IMR-90 (cell line): ENCODE data around the gene MYADM. TPM values are rescaled to one million over a fixed set of nuclear protein-coding genes. Genes with fewer than 3 reads are reported as not detected.

Experiments
- ATAC-seq: fragments of 200-7000 bp; cut with Tn5 transposase; 2 replicates; pipeline ENCODE4 v1.9.1; 2020; ENCODE audit warnings: low read depth, mild to moderate bottlenecking, moderate library complexity
- BruUV-seq: library from RNA; stranded (reverse); fragments of 400-500 nt; replicated peaks from 2 replicates; lab custom pipeline; 2021; lab: Mats Ljungman, UMichigan
- CTCF ChIA-PET: fragments of 300-600 bp; formaldehyde crosslinking; extraction: SDS; loops from one replicate; lab custom pipeline; 2021; ENCODE audit warnings: antibody characterized with exemption; lab: Yijun Ruan, JAX
- POLR2A ChIA-PET: fragments of 300-600 bp; sonication (Branson Sonifier 250); formaldehyde crosslinking; loops from one replicate; lab custom pipeline; 2022; ENCODE audit warnings: antibody characterized with exemption; ENCODE audit not compliant: unreplicated experiment; lab: Charles Lee
- DNase-seq: peaks from one replicate; pipeline ENCODE4 v3.0.0; 2013
- H2AFZ ChIP-seq: replicated peaks from 2 replicates; pipeline ENCODE3; 2013; ENCODE audit warnings: low read length, mild to moderate bottlenecking; ENCODE audit not compliant: poor library complexity
- H2AK5ac ChIP-seq: 2 replicates; pipeline ENCODE4 v1.6.1; 2013; ENCODE audit warnings: low read depth, low read length, inconsistent platforms
- H2AK9ac ChIP-seq: replicated peaks from 2 replicates; pipeline ENCODE3; 2013; ENCODE audit warnings: mild to moderate bottlenecking, low read depth, low read length, moderate library complexity; ENCODE audit not compliant: poor library complexity
- H2BK120ac ChIP-seq: 2 replicates; pipeline ENCODE4 v1.6.1; 2013; ENCODE audit warnings: low read depth, low read length, inconsistent platforms
- H2BK15ac ChIP-seq: 3 replicates; pipeline ENCODE4 v1.6.1; 2013; ENCODE audit warnings: low read depth, low read length, inconsistent platforms
- H2BK20ac ChIP-seq: 2 replicates; pipeline ENCODE4 v1.6.1; 2013; ENCODE audit warnings: low read depth, mild to moderate bottlenecking, inconsistent platforms, low read length, moderate library complexity
- H2BK5ac ChIP-seq: 2 replicates; pipeline ENCODE4 v1.6.1; 2013; ENCODE audit warnings: mild to moderate bottlenecking, low read depth, low read length, inconsistent platforms; ENCODE audit not compliant: poor library complexity, severe bottlenecking
- H3K14ac ChIP-seq: replicated peaks from 2 replicates; pipeline ENCODE4 v1.6.1; 2013; ENCODE audit warnings: low read depth, low read length, inconsistent platforms
- H3K18ac ChIP-seq: 2 replicates; pipeline ENCODE4 v1.6.1; 2013; ENCODE audit warnings: low read depth, low read length, control low read depth
- H3K23ac ChIP-seq: 2 replicates; pipeline ENCODE4 v1.6.1; 2013; ENCODE audit warnings: low read depth, low read length, inconsistent platforms
- H3K27ac ChIP-seq: 2 replicates; pipeline ENCODE4 v1.5.1; 2013; ENCODE audit warnings: mild to moderate bottlenecking, control low read depth, low read length; ENCODE audit not compliant: insufficient read depth
- H3K27me3 ChIP-seq: 2 replicates; pipeline ENCODE4 v1.6.1; 2013; ENCODE audit warnings: low read length; ENCODE audit not compliant: control insufficient read depth, insufficient read depth
- H3K36me3 ChIP-seq: 2 replicates; pipeline ENCODE4 v1.6.1; 2013; ENCODE audit warnings: low read length, mixed read lengths; ENCODE audit not compliant: control insufficient read depth, insufficient read depth
- H3K4ac ChIP-seq: 2 replicates; pipeline ENCODE4 v1.6.1; 2013; ENCODE audit warnings: low read depth, low read length, inconsistent platforms
- H3K4me1 ChIP-seq: 2 replicates; pipeline ENCODE4 v1.6.1; 2013; ENCODE audit warnings: low read length, mixed read lengths; ENCODE audit not compliant: control insufficient read depth, insufficient read depth
- H3K4me2 ChIP-seq: 2 replicates; pipeline ENCODE4 v1.6.1; 2013; ENCODE audit warnings: low read depth, mild to moderate bottlenecking, control low read depth, low read length, moderate library complexity
- H3K4me3 ChIP-seq: 2 replicates; pipeline ENCODE4 v1.5.1; 2013; ENCODE audit warnings: low read depth, mild to moderate bottlenecking, control low read depth, low read length, moderate library complexity; ENCODE audit not compliant: insufficient read depth
- H3K56ac ChIP-seq: 2 replicates; pipeline ENCODE4 v1.6.1; 2013; ENCODE audit warnings: low read length, inconsistent platforms; ENCODE audit not compliant: insufficient read depth; ENCODE audit errors: extremely low read depth
- H3K79me1 ChIP-seq, 2 experiments: 2 replicates each; pipeline ENCODE4 v1.6.1; 2013; ENCODE audit warnings: low read length in 2 of 2, inconsistent platforms in 1 of 2, low read depth in 1 of 2
- H3K9ac ChIP-seq: 2 replicates; pipeline ENCODE4 v1.6.1; 2013; ENCODE audit warnings: low read depth, low read length, control low read depth
- H3K9me1 ChIP-seq: 2 replicates; pipeline ENCODE4 v1.6.1; 2013; ENCODE audit warnings: low read length, inconsistent platforms; ENCODE audit not compliant: insufficient read depth
- H3K9me3 ChIP-seq: 2 replicates; pipeline ENCODE4 v1.6.1; 2013; ENCODE audit warnings: low read length; ENCODE audit not compliant: control insufficient read depth, insufficient read depth
- H4K20me1 ChIP-seq: 2 replicates; pipeline ENCODE4 v1.6.1; 2013; ENCODE audit warnings: low read length, inconsistent platforms; ENCODE audit not compliant: insufficient read depth
- H4K5ac ChIP-seq: 2 replicates; pipeline ENCODE4 v1.6.1; 2013; ENCODE audit warnings: mild to moderate bottlenecking, low read depth, low read length, control low read depth
- H4K8ac ChIP-seq, 2 experiments: 2 replicates each; pipeline ENCODE4 v1.6.1; 2013; ENCODE audit warnings: low read depth in 2 of 2, low read length in 2 of 2, control low read depth in 1 of 2, inconsistent platforms in 1 of 2
- H4K91ac ChIP-seq: 2 replicates; pipeline ENCODE4 v1.6.1; 2013; ENCODE audit warnings: low read depth, low read length, inconsistent platforms; ENCODE audit not compliant: insufficient read depth
- BHLHE40 ChIP-seq: fragments of 150-350 bp; IDR thresholded peaks from 2 replicates; pipeline ENCODE4 v1.6.1; 2016; ENCODE audit warnings: mild to moderate bottlenecking, low read depth, low read length
- CEBPB ChIP-seq: IDR thresholded peaks from 2 replicates; pipeline ENCODE4 v1.6.1; 2012; ENCODE audit warnings: low read depth, low read length, improper control_type of control experiment
- CHD1 ChIP-seq: IDR thresholded peaks from 2 replicates; pipeline ENCODE4 v1.6.1; 2012; ENCODE audit warnings: low read depth, low read length, improper control_type of control experiment
- FOS ChIP-seq: fragments of 150-350 bp; IDR thresholded peaks from 2 replicates; pipeline ENCODE4 v1.6.1; 2016; ENCODE audit warnings: low read depth, low read length
- MAFK ChIP-seq: IDR thresholded peaks from 2 replicates; pipeline ENCODE4 v1.6.1; 2012; ENCODE audit warnings: low read depth, low read length, improper control_type of control experiment
- MAZ ChIP-seq: IDR thresholded peaks from 2 replicates; pipeline ENCODE4 v1.6.1; 2012; ENCODE audit warnings: low read depth, mild to moderate bottlenecking, low read length, improper control_type of control experiment, moderate library complexity, borderline replicate concordance
- MXI1 ChIP-seq: IDR thresholded peaks from 2 replicates; pipeline ENCODE4 v1.6.1; 2012; ENCODE audit warnings: low read depth, mild to moderate bottlenecking, low read length, moderate library complexity, borderline replicate concordance
- NFE2L2 ChIP-seq: fragments of 150-350 bp; IDR thresholded peaks from 2 replicates; pipeline ENCODE4 v1.6.1; 2016; ENCODE audit warnings: low read depth, mild to moderate bottlenecking, low read length
- POLR2A ChIP-seq: IDR thresholded peaks from 2 replicates; pipeline ENCODE4 v1.6.1; 2012; ENCODE audit warnings: mild to moderate bottlenecking, low read depth, low read length
- RCOR1 ChIP-seq: IDR thresholded peaks from 2 replicates; pipeline ENCODE4 v1.6.1; 2012; ENCODE audit warnings: mild to moderate bottlenecking, low read length, improper control_type of control experiment; ENCODE audit not compliant: insufficient replicate concordance
- RFX5 ChIP-seq: IDR thresholded peaks from 2 replicates; pipeline ENCODE4 v1.8.0; 2012; ENCODE audit warnings: low read depth, mild to moderate bottlenecking, low read length, moderate library complexity
- SMC3 ChIP-seq: fragments of 150-350 bp; IDR thresholded peaks from 2 replicates; pipeline ENCODE4 v1.6.1; 2016; ENCODE audit warnings: low read depth, mild to moderate bottlenecking, antibody characterized with exemption, low read length, moderate library complexity
- WGBS, 2 experiments: methylation state at CpG; one replicate each; pipeline versions ENCODE4 v1.1.5 to v1.1.7; 2013; ENCODE audit warnings: missing lambda C conversion rate in 2 of 2; ENCODE audit not compliant: insufficient read length in 1 of 2; ENCODE audit errors: extremely low coverage in 2 of 2; 5-methylcytosine and 5-hydroxymethylcytosine counted together
- dilution Hi-C: fragments of 300-500 bp; cut with HindIII; formaldehyde crosslinking; loops from one replicate; pipeline ENCODE4 v1.14.3; 2018; ENCODE audit warnings: low sequenced_read_pairs; ENCODE audit not compliant: unreplicated experiment
- in situ Hi-C: fragments of 300-500 bp; cut with MboI; formaldehyde crosslinking; loops from 3 replicates; pipeline ENCODE4 v1.14.3; 2019; ENCODE audit warnings: low sequenced_read_pairs, inconsistent platforms, mixed read lengths
- intact Hi-C: fragments of 100-400 bp; cut with micrococcal nuclease; formaldehyde crosslinking; loops from 2 replicates; pipeline ENCODE4 v1.10.0; 2022
- polyA plus RNA-seq, 3 experiments: library from polyadenylated mRNA; depleted of rRNA; stranded (reverse); fragments of >200 nt; gene quantifications; 2 replicates each; pipeline ENCODE4 v1.2.3, GENCODE V29; 2012; ENCODE audit warnings: low replicate concordance in 1 of 3
- total RNA-seq: library from RNA; depleted of rRNA; stranded (reverse); fragments of >200 nt; gene quantifications from 2 replicates; pipeline ENCODE4 v1.2.3, GENCODE V29; 2012
- TF ChIP-seq, protein P1 (sequence below): conservative IDR thresholded peaks from 2 replicates; pipeline ENCODE4 v1.5.1; 2012; ENCODE audit warnings: mild to moderate bottlenecking, low read depth, low read length, improper control_type of control experiment
- TF ChIP-seq, protein P2 (sequence below): fragments of 150-350 bp; IDR thresholded peaks from 2 replicates; pipeline ENCODE4 v1.6.1; 2016; ENCODE audit warnings: low read depth, mild to moderate bottlenecking, low read length, moderate library complexity, borderline replicate concordance
- TF ChIP-seq, protein P3 (sequence below): fragments of 150-350 bp; IDR thresholded peaks from 2 replicates; pipeline ENCODE4 v1.6.1; 2017; ENCODE audit warnings: mild to moderate bottlenecking, antibody characterized with exemption, low read length, low read depth

The MYADM gene
- total and polyA plus RNA-seq, 2 of the 4 experiments (the other 2 are of a cell fraction), result 4.8 to 96.1 TPM

DNA sequence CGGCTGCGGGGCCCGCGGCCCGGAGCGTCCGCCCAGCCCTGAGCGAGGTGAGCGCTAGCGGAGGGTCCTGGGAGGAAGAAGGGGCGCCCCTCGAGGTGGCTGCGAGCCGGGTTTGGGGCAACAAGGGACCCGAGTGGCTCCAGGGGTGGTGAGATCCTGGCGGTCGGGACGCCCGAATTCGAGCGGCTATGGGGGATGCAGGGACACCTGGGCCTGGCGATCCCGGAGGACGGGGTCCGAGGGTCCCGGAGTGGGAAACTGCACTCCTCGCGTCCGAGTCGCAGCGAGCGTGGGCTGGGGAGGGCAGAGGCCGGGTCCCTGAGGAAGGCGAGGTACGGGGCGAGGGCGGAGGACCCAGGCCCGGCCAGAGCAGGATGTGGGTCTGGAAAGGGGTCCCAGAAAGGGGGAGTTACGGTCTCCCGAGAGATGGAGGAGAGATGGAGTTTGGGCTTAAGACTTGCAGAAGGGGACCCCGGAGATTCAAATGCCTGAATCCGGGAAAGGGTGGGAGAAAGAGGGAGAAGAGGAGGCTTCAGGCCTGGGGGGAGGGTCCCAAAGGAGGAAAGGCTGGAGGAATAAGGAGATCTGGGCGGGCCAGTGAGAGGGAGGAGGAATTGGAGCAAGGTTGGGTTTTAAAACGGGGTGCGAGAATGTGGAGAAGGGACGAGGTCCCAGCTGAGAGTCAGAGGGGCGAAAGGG is 41.9 kb downstream of the MYADM start:
- Histone ChIP-seq H3K4me2 (peak overlapping the region; percentile 76), H3K9ac (0 out of 2 replicates have a peak overlapping the region, but pooled peaks have one; percentile 59), H3K27ac (no peak overlapping the region; the same call in 1 of the 2 replicates), H3K4me3 (peak overlapping the region; percentile 61), H2BK15ac (no peak overlapping the region), H3K14ac (no peak overlapping the region), H2AK9ac (no peak overlapping the region), H4K5ac (no peak overlapping the region), H3K56ac (no peak overlapping the region), H3K18ac (no peak overlapping the region), H4K91ac (no peak overlapping the region), H2BK5ac (no peak overlapping the region), H4K8ac (no peak overlapping the region), H2BK120ac (no peak overlapping the region), H2AK5ac (no peak overlapping the region), H3K4ac (no peak overlapping the region), H3K9me3 (no peaks in the 10 kb centered on the region), H3K27me3 (peaks cover 31% of the 10 kb centered on the region), H4K20me1 (no peaks in the 10 kb centered on the region), H3K9me1 (no peaks in the 10 kb centered on the region), H3K79me1 (no peaks in the 10 kb centered on the region), H3K4me1 (peaks cover 5% of the 10 kb centered on the region; the same call in 1 of the 2 replicates), H3K23ac (0 out of 2 replicates have a peak overlapping the region, but pooled peaks have one; percentile 16), H2BK20ac (no peak overlapping the region), H2AFZ (peak overlapping the region; percentile 79), H3K36me3 (no peaks in the 10 kb centered on the region)
- dilution Hi-C loops, result no loop called here
- DNase-seq (no peak), ATAC-seq (peak; percentile 22)
- BruUV-seq, result no TSS peak
- WGBS, 2 experiments, result 3% methylated on average over 28 of the region's 47 CpGs; no CpG with 5 or more reads in 1 of the 2 experiments
- ChIA-PET POLR2A (no interaction called here), CTCF (no interaction called here)
- intact Hi-C loops, result no loop called here
- in situ Hi-C loops, result no loop called here
- TF ChIP-seq RFX5, result no peak
- TF ChIP-seq, protein P1, sequence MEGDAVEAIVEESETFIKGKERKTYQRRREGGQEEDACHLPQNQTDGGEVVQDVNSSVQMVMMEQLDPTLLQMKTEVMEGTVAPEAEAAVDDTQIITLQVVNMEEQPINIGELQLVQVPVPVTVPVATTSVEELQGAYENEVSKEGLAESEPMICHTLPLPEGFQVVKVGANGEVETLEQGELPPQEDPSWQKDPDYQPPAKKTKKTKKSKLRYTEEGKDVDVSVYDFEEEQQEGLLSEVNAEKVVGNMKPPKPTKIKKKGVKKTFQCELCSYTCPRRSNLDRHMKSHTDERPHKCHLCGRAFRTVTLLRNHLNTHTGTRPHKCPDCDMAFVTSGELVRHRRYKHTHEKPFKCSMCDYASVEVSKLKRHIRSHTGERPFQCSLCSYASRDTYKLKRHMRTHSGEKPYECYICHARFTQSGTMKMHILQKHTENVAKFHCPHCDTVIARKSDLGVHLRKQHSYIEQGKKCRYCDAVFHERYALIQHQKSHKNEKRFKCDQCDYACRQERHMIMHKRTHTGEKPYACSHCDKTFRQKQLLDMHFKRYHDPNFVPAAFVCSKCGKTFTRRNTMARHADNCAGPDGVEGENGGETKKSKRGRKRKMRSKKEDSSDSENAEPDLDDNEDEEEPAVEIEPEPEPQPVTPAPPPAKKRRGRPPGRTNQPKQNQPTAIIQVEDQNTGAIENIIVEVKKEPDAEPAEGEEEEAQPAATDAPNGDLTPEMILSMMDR, result no peak
- no peak for TF ChIP-seq MAZ
- no peak for TF ChIP-seq FOS
- TF ChIP-seq BHLHE40, result no peak
- TF ChIP-seq POLR2A, result no peak
- no peak for TF ChIP-seq CHD1
- TF ChIP-seq MXI1, result no peak
- no peak for TF ChIP-seq MAFK
- TF ChIP-seq, protein P2, sequence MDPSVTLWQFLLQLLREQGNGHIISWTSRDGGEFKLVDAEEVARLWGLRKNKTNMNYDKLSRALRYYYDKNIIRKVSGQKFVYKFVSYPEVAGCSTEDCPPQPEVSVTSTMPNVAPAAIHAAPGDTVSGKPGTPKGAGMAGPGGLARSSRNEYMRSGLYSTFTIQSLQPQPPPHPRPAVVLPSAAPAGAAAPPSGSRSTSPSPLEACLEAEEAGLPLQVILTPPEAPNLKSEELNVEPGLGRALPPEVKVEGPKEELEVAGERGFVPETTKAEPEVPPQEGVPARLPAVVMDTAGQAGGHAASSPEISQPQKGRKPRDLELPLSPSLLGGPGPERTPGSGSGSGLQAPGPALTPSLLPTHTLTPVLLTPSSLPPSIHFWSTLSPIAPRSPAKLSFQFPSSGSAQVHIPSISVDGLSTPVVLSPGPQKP, result no peak
- TF ChIP-seq SMC3, result no peak
- TF ChIP-seq NFE2L2, result no peak
- no peak for TF ChIP-seq CEBPB
- TF ChIP-seq, protein P3, sequence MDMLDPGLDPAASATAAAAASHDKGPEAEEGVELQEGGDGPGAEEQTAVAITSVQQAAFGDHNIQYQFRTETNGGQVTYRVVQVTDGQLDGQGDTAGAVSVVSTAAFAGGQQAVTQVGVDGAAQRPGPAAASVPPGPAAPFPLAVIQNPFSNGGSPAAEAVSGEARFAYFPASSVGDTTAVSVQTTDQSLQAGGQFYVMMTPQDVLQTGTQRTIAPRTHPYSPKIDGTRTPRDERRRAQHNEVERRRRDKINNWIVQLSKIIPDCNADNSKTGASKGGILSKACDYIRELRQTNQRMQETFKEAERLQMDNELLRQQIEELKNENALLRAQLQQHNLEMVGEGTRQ, result no peak
- TF ChIP-seq RCOR1, result no peak
